Stimulated activated CD8-positive, alpha-beta memory T cell treated with anti-CD3 and anti-CD28 coated beads, Interleukin-7, amount 100 ng/mL, for 4 hours (primary cell): Measurements from ENCODE around the gene XRCC1.
A peak's percentile ranks its signal among the peaks of the same experiment; 100 is the strongest.
"Not testable (repeated sequence)": the region's sequence is repeated elsewhere in the genome, so short reads cannot be mapped to it uniquely, and the experiment has no call there.

Experiments used
- DNase-seq, 2 donors: peaks; one replicate each; pipeline ENCODE4 v3.0.0-alpha.2; 2020; ENCODE audit warnings: low read depth in 2 of 2

XRCC1 gene

GRCh38 chr19:43599635-43600295 is 24.4 kb upstream of the XRCC1 start:
- no peak for DNase-seq

- DNase-seq: no peak
Measured at GRCh38 chr19:43598445-43599240, 23.3 kb upstream of the XRCC1 start.

GRCh38 chr19:43597876-43598275 is 22.5 kb upstream of the XRCC1 start:
- DNase-seq: no peak

- no peak for DNase-seq
Measured at GRCh38 chr19:43596842-43597461, 21.6 kb upstream of the XRCC1 start.

GRCh38 chr19:43595999-43596841 is 20.9 kb upstream of the XRCC1 start, which contains the start of the genes IRGQ and ZNF576:
Gene IRGQ (minus strand): TSS chr19:43596134. CDS start chr19:43595338, 796 bp downstream.
Gene ZNF576 (plus strand): TSS chr19:43596595. CDS start chr19:43597109, 514 bp downstream.
- peak; percentile 100 for DNase-seq

- no peak for DNase-seq
Measured at GRCh38 chr19:43595605-43595998, 20.3 kb upstream of the XRCC1 start.

GRCh38 chr19:43594710-43595604 is 19.6 kb upstream of the XRCC1 start:
- DNase-seq: peak; percentile 40 to 58

DNA sequence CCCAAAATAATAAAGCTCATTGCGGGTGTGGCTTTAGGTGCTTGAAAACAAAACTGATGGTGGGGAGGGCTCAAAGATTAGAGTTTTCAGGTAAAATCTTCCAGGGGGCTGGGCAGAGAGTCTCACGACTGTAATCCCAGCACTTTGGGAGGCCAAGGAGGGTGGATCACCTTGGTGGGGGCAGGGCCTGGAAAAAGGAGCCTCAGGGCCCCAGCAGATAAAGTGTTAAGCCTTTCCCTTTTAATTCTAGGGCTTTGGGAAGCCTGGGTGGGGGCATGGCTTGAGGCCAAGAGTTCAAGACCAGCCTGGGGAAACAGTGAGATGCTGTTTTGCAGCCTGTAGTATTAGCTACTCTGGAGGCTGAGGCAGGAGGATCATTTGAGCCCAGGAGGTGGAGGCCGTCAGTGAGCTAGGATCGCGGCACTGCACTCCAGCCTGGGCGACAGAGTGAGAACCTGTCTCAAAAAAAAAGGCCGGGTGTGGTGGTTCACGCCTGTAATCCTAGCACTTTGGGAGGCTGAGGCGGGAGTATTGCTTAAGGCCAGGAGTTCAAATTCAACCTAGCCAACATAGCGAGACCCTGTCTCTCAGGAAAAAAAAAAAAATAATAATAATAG is 18.9 kb upstream of the XRCC1 start:
- no peak for DNase-seq

DNA sequence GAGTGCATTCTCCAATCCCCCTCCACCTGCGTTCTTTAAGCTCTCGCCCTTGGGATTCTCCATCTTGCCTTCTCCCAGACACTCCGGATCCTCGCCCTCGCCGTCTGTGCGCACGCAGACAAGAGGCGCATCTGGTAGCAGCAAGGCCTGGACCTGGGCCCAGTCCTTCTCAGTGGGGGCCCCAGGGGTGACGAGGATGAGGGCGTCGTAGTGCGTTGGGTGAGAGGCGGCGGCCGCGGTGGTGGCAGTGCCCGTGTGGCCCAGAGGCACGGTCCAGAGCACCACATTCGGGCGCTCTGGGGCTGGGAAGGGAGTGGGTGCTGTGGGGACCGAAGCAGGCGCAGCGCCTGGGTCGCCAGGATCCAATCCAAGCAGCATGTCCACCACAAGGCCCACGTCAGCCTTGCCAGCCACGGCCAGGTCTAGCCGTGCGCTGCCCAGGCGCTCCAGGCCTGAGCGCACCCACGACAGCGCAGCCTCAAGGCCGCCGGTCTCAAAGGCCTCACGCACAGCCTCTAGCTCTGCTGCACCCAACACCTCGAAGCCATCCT is 17.5 kb upstream of the XRCC1 start:
- no peak for DNase-seq

GRCh38 chr19:43591904-43592772 is 16.8 kb upstream of the XRCC1 start:
- no peak for DNase-seq

GRCh38 chr19:43589678-43590077 is 14.4 kb upstream of the XRCC1 start:
- DNase-seq: no peak

GRCh38 chr19:43589277-43589676 is 13.9 kb upstream of the XRCC1 start:
- no peak for DNase-seq

DNA sequence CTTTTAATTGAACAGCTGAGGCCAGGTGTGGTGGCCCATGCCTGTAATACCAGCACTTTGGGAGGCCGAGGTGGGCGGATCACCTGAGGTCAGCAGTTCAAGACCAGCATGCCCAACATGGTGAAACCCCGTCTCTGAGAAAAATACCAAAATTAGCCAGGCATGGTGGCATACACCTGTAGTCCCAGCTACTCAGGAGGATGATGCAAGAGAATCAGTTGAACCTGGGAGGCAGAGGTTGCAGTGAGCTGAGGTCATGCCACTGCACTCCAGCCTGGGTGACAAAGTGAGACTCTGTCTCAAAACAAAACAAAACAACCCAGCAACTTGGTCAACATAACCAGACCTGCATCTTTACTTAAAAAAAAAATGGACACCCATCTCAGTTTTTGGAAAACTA is 11.7 kb upstream of the XRCC1 start:
- not testable (repeated sequence) for DNase-seq

- no peak for DNase-seq
Measured at GRCh38 chr19:43586346-43586745, 11.0 kb upstream of the XRCC1 start.

GRCh38 chr19:43584484-43584883 is 9.2 kb upstream of the XRCC1 start:
- DNase-seq: no peak

- DNase-seq: no peak
Measured at GRCh38 chr19:43582495-43582894, 7.2 kb upstream of the XRCC1 start.

DNA sequence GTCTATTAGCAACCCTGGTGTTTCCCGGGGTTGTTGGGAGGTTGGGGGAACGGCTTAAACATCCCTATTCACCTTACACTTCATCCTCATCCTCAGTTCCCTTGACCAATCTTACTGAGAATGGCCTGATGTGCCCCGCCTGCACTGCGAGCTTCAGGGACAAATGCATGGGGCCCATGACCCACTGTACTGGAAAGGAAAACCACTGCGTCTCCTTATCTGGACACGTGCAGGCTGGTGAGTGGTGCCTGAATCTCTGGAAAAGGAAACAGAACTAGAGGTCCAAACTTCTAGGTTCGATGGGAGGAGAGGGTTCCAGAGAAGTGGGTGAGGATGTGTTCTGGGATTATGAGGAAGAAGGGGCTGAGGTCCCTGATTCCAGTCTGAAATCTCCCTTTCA is 6.1 kb upstream of the XRCC1 start:
- no peak for DNase-seq

DNA sequence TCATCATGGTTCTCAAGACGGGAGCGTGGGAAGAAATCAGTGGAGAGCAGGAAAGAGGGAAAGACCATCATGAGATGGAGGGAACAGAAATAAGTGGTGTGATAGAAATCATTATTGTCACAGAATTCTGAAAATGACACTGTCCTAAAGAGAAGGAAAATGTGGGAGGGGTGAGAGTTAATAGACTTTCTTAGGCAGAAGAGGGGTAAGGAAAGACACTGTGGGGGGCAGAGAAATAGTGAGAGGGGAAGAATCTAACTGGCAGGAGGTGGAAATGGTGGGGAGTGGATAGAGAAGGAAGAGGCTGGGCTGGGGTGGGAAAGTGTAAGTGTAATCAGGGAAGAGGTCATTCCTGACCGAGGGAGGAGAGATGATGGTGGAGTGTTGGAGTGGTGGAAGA is 3.5 kb upstream of the XRCC1 start:
- no peak for DNase-seq
